GM23338 (cell line): ENCODE results near the gene BIRC7. TPM values are rescaled to one million over a fixed set of nuclear protein-coding genes. Genes with fewer than 3 reads are reported as not detected.

ENCODE experiments used
- ATAC-seq: fragments of 200-7000 bp; cut with Tn5 transposase; 3 replicates; pipeline ENCODE4 v1.9.1; 2020
- DNase-seq: peaks from one replicate; pipeline ENCODE4 v3.0.0-alpha.2; 2015; ENCODE audit warnings: low spot score
- H2AFZ ChIP-seq: fragments of 200-600 bp; sonication (generic); 2 replicates; pipeline ENCODE4 v1.8.0; 2016; ENCODE audit warnings: antibody characterized with exemption, mild to moderate bottlenecking, moderate library complexity
- H3F3A ChIP-seq: fragments of 200-600 bp; sonication (generic); replicated peaks from 2 replicates; pipeline ENCODE4 v1.8.0; 2017; ENCODE audit warnings: antibody characterized with exemption, mixed run types, low read depth
- H3K27ac ChIP-seq: fragments of 200-600 bp; sonication (generic); 2 replicates; pipeline ENCODE4 v1.6.1; 2016; ENCODE audit warnings: low read depth
- H3K27me3 ChIP-seq: fragments of 200-600 bp; sonication (generic); 2 replicates; pipeline ENCODE4 v1.8.0; 2016; ENCODE audit warnings: mild to moderate bottlenecking, mixed run types, moderate library complexity; ENCODE audit not compliant: insufficient read depth
- H3K36me3 ChIP-seq: fragments of 200-600 bp; sonication (generic); 2 replicates; pipeline ENCODE4 v1.8.0; 2016; ENCODE audit warnings: mild to moderate bottlenecking; ENCODE audit not compliant: insufficient read depth
- H3K4me1 ChIP-seq: fragments of 200-600 bp; sonication (generic); 2 replicates; pipeline ENCODE4 v1.8.0; 2016; ENCODE audit warnings: mild to moderate bottlenecking, moderate library complexity; ENCODE audit not compliant: insufficient read depth
- H3K4me2 ChIP-seq: fragments of 200-600 bp; sonication (generic); 2 replicates; pipeline ENCODE4 v1.7.1; 2017; ENCODE audit warnings: mixed run types
- H3K4me3 ChIP-seq: fragments of 200-600 bp; sonication (generic); 2 replicates; pipeline ENCODE4 v1.6.1; 2016; ENCODE audit warnings: mixed run types
- H3K79me2 ChIP-seq: fragments of 200-600 bp; sonication (generic); replicated peaks from 2 replicates; pipeline ENCODE4 v1.8.0; 2017; ENCODE audit warnings: mild to moderate bottlenecking; ENCODE audit not compliant: insufficient read depth
- H3K9me2 ChIP-seq: fragments of 200-600 bp; sonication (generic); 2 replicates; pipeline ENCODE4 v1.8.0; 2017; ENCODE audit not compliant: insufficient read depth
- H4K20me1 ChIP-seq: fragments of 200-600 bp; sonication (generic); replicated peaks from 2 replicates; pipeline ENCODE4 v1.8.0; 2017; ENCODE audit warnings: mild to moderate bottlenecking; ENCODE audit not compliant: insufficient read depth
- H3K27ac Mint-ChIP-seq: 2 replicates; pipeline ENCODE4 v1.8.0; 2020; ENCODE audit warnings: inconsistent platforms, mild to moderate bottlenecking, moderate library complexity, mixed read lengths
- H3K27me3 Mint-ChIP-seq: 3 replicates; pipeline ENCODE4 v1.8.0; 2022; ENCODE audit warnings: low read depth, mild to moderate bottlenecking, moderate library complexity, mixed read lengths, inconsistent platforms; ENCODE audit not compliant: insufficient read depth, poor library complexity
- H3K36me3 Mint-ChIP-seq: 3 replicates; pipeline ENCODE4 v1.8.0; 2021; ENCODE audit warnings: low read depth, mild to moderate bottlenecking, inconsistent platforms, moderate library complexity, mixed read lengths
- H3K4me1 Mint-ChIP-seq: 3 replicates; pipeline ENCODE4 v1.8.0; 2020; ENCODE audit warnings: mild to moderate bottlenecking, inconsistent platforms, mixed read lengths
- H3K4me3 Mint-ChIP-seq: 3 replicates; pipeline ENCODE4 v1.8.0; 2021; ENCODE audit warnings: moderate library complexity, mild to moderate bottlenecking, inconsistent platforms, mixed read lengths
- H3K9me3 Mint-ChIP-seq: 3 replicates; pipeline ENCODE4 v1.8.0; 2020; ENCODE audit warnings: moderate library complexity, mild to moderate bottlenecking, inconsistent platforms, mixed read lengths
- CREB1 ChIP-seq: fragments of 250-450 bp; sonication (Bioruptor Pico); IDR thresholded peaks from 2 replicates; pipeline ENCODE4 v1.5.0; 2020; ENCODE audit warnings: low read depth, mild to moderate bottlenecking, moderate library complexity
- EZH2 ChIP-seq: fragments of 200-600 bp; sonication (generic); IDR thresholded peaks from one replicate; pipeline ENCODE4 v1.8.0; 2017; ENCODE audit warnings: antibody characterized with exemption, mild to moderate bottlenecking, low read depth; ENCODE audit not compliant: unreplicated experiment
- EZH2phosphoT487 ChIP-seq: fragments of 200-600 bp; sonication (generic); IDR thresholded peaks from one replicate; pipeline ENCODE4 v1.8.1; 2018; ENCODE audit warnings: antibody characterized with exemption; ENCODE audit not compliant: unreplicated experiment
- JUNB ChIP-seq: IDR thresholded peaks from one replicate; pipeline ENCODE4 v1.6.1; 2016; ENCODE audit warnings: antibody characterized with exemption; ENCODE audit not compliant: unreplicated experiment
- NANOG ChIP-seq: IDR thresholded peaks from 2 replicates; pipeline ENCODE4 v1.6.1; 2016; ENCODE audit warnings: antibody characterized with exemption, borderline replicate concordance
- POLR2AphosphoS5 ChIP-seq: IDR thresholded peaks from 2 replicates; pipeline ENCODE4 v1.6.1; 2016; ENCODE audit warnings: antibody characterized with exemption, low read depth
- STAT1 ChIP-seq: IDR thresholded peaks from one replicate; pipeline ENCODE4 v1.6.1; 2016; ENCODE audit warnings: antibody characterized with exemption; ENCODE audit not compliant: unreplicated experiment
- ZNF114 ChIP-seq: fragments of 250-450 bp; sonication (Bioruptor Pico); IDR thresholded peaks from 2 replicates; pipeline ENCODE4 v1.5.0; 2020; ENCODE audit warnings: mild to moderate bottlenecking, moderate library complexity
- ZNF331 ChIP-seq: fragments of 250-450 bp; sonication (Bioruptor Pico); IDR thresholded peaks from 2 replicates; pipeline ENCODE4 v1.5.0; 2020; ENCODE audit warnings: low read depth, mild to moderate bottlenecking, moderate library complexity
- polyA plus RNA-seq: library from polyadenylated mRNA; unstranded; fragments of >200 nt; fragmentation: Nextera tagmentation; extraction: Ambion mirVana; gene quantifications from 2 replicates; pipeline ENCODE4 v1.2.1, GENCODE V29; 2016
- total RNA-seq: library from RNA; depleted of rRNA; stranded (reverse); fragments of >200 nt; shearing (Covaris generic); gene quantifications from 2 replicates; pipeline ENCODE4 v1.2.3, GENCODE V29; 2014
- TF ChIP-seq, protein P1 (sequence below): fragments of 250-450 bp; sonication (Bioruptor Pico); IDR thresholded peaks from 2 replicates; pipeline ENCODE4 v1.5.0; 2020; ENCODE audit warnings: mild to moderate bottlenecking, moderate library complexity
- TF ChIP-seq, protein P2 (sequence below): IDR thresholded peaks from one replicate; pipeline ENCODE4 v1.6.1; 2018; ENCODE audit warnings: antibody characterized with exemption; ENCODE audit not compliant: unreplicated experiment
- TF ChIP-seq, protein P3 (sequence below), 2 experiments: fragments of 200-600 bp in 1 of 2; sonication (generic) in 1 of 2; conservative IDR thresholded peaks; 2 replicates each; pipeline versions ENCODE4 v1.5.1 to v1.6.1; 2016 to 2017; ENCODE audit warnings: antibody characterized with exemption in 2 of 2, low read depth in 2 of 2, mild to moderate bottlenecking in 2 of 2, moderate library complexity in 1 of 2

Gene BIRC7
- total and polyA plus RNA-seq, 2 experiments from 2014 or later = 0.16 to 0.24 TPM

DNA sequence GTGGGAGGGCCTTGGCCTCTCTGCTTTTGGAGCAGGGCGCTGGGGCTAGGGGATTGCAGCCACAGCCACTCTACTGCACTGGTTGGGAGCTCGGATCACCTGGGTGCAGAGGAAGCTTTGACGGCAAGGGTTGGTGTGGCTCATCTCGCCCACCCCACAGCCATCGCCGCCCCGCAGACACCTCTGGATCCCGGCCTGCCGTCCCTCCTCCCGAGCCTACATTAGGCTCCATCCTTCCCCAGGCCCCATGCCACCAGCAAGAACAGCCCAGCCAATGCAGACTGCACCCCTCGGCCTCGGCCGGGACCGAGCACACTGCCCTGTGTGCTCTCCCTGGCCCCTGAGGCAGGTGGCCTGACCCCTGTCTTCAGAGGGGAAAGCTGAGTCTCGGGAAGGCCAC, 24.8 kb downstream of the BIRC7 start:
- H3K4me3 Mint-ChIP-seq = no peak overlapping the region
- Histone ChIP-seq H4K20me1 (no peaks in the 10 kb centered on the region), H3K4me1 (no peaks in the 10 kb centered on the region; the same call in 1 of the 2 replicates), H3K4me2 (no peak overlapping the region), H3K9me2 (no peaks in the 10 kb centered on the region), H3K4me3 (no peak overlapping the region), H3K27me3 (peaks cover 7% of the 10 kb centered on the region), H3K27ac (no peak overlapping the region), H3K36me3 (no peaks in the 10 kb centered on the region), H3F3A (no peaks in the 10 kb centered on the region), H3K79me2 (no peaks in the 10 kb centered on the region), H2AFZ (no peak overlapping the region)
- H3K27ac Mint-ChIP-seq = no peak overlapping the region
- H3K4me1 Mint-ChIP-seq = peaks cover 15% of the 10 kb centered on the region
- H3K36me3 Mint-ChIP-seq = no peaks in the 10 kb centered on the region; the same call in 2 of the 3 replicates
- no peaks in the 10 kb centered on the region for H3K9me3 Mint-ChIP-seq
- DNase-seq (no peak), ATAC-seq (no peak)
- peaks cover 40% of the 10 kb centered on the region for H3K27me3 Mint-ChIP-seq
- no peak for TF ChIP-seq JUNB
- TF ChIP-seq, protein P1, sequence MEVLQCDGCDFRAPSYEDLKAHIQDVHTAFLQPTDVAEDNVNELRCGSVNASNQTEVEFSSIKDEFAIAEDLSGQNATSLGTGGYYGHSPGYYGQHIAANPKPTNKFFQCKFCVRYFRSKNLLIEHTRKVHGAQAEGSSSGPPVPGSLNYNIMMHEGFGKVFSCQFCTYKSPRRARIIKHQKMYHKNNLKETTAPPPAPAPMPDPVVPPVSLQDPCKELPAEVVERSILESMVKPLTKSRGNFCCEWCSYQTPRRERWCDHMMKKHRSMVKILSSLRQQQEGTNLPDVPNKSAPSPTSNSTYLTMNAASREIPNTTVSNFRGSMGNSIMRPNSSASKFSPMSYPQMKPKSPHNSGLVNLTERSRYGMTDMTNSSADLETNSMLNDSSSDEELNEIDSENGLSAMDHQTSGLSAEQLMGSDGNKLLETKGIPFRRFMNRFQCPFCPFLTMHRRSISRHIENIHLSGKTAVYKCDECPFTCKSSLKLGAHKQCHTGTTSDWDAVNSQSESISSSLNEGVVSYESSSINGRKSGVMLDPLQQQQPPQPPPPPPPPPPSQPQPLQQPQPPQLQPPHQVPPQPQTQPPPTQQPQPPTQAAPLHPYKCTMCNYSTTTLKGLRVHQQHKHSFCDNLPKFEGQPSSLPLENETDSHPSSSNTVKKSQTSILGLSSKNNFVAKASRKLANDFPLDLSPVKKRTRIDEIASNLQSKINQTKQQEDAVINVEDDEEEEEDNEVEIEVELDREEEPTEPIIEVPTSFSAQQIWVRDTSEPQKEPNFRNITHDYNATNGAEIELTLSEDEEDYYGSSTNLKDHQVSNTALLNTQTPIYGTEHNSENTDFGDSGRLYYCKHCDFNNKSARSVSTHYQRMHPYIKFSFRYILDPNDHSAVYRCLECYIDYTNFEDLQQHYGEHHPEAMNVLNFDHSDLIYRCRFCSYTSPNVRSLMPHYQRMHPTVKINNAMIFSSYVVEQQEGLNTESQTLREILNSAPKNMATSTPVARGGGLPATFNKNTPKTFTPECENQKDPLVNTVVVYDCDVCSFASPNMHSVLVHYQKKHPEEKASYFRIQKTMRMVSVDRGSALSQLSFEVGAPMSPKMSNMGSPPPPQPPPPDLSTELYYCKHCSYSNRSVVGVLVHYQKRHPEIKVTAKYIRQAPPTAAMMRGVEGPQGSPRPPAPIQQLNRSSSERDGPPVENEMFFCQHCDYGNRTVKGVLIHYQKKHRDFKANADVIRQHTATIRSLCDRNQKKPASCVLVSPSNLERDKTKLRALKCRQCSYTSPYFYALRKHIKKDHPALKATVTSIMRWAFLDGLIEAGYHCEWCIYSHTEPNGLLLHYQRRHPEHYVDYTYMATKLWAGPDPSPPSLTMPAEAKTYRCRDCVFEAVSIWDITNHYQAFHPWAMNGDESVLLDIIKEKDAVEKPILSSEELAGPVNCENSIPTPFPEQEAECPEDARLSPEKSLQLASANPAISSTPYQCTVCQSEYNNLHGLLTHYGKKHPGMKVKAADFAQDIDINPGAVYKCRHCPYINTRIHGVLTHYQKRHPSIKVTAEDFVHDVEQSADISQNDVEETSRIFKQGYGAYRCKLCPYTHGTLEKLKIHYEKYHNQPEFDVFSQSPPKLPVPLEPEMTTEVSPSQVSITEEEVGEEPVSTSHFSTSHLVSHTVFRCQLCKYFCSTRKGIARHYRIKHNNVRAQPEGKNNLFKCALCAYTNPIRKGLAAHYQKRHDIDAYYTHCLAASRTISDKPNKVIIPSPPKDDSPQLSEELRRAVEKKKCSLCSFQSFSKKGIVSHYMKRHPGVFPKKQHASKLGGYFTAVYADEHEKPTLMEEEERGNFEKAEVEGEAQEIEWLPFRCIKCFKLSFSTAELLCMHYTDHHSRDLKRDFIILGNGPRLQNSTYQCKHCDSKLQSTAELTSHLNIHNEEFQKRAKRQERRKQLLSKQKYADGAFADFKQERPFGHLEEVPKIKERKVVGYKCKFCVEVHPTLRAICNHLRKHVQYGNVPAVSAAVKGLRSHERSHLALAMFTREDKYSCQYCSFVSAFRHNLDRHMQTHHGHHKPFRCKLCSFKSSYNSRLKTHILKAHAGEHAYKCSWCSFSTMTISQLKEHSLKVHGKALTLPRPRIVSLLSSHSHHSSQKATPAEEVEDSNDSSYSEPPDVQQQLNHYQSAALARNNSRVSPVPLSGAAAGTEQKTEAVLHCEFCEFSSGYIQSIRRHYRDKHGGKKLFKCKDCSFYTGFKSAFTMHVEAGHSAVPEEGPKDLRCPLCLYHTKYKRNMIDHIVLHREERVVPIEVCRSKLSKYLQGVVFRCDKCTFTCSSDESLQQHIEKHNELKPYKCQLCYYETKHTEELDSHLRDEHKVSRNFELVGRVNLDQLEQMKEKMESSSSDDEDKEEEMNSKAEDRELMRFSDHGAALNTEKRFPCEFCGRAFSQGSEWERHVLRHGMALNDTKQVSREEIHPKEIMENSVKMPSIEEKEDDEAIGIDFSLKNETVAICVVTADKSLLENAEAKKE (CRISPR knock-in tag) = no peak
- TF ChIP-seq NANOG = no peak
- no peak for TF ChIP-seq CREB1 (CRISPR knock-in tag)
- TF ChIP-seq STAT1 = no peak
- TF ChIP-seq ZNF114 = no peak
- no peak for TF ChIP-seq ZNF331 (CRISPR knock-in tag)
- no peak for TF ChIP-seq EZH2phosphoT487
- TF ChIP-seq, protein P2, sequence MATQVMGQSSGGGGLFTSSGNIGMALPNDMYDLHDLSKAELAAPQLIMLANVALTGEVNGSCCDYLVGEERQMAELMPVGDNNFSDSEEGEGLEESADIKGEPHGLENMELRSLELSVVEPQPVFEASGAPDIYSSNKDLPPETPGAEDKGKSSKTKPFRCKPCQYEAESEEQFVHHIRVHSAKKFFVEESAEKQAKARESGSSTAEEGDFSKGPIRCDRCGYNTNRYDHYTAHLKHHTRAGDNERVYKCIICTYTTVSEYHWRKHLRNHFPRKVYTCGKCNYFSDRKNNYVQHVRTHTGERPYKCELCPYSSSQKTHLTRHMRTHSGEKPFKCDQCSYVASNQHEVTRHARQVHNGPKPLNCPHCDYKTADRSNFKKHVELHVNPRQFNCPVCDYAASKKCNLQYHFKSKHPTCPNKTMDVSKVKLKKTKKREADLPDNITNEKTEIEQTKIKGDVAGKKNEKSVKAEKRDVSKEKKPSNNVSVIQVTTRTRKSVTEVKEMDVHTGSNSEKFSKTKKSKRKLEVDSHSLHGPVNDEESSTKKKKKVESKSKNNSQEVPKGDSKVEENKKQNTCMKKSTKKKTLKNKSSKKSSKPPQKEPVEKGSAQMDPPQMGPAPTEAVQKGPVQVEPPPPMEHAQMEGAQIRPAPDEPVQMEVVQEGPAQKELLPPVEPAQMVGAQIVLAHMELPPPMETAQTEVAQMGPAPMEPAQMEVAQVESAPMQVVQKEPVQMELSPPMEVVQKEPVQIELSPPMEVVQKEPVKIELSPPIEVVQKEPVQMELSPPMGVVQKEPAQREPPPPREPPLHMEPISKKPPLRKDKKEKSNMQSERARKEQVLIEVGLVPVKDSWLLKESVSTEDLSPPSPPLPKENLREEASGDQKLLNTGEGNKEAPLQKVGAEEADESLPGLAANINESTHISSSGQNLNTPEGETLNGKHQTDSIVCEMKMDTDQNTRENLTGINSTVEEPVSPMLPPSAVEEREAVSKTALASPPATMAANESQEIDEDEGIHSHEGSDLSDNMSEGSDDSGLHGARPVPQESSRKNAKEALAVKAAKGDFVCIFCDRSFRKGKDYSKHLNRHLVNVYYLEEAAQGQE = no peak
- no peak for TF ChIP-seq EZH2
- TF ChIP-seq POLR2AphosphoS5 = no peak
- TF ChIP-seq, protein P3, sequence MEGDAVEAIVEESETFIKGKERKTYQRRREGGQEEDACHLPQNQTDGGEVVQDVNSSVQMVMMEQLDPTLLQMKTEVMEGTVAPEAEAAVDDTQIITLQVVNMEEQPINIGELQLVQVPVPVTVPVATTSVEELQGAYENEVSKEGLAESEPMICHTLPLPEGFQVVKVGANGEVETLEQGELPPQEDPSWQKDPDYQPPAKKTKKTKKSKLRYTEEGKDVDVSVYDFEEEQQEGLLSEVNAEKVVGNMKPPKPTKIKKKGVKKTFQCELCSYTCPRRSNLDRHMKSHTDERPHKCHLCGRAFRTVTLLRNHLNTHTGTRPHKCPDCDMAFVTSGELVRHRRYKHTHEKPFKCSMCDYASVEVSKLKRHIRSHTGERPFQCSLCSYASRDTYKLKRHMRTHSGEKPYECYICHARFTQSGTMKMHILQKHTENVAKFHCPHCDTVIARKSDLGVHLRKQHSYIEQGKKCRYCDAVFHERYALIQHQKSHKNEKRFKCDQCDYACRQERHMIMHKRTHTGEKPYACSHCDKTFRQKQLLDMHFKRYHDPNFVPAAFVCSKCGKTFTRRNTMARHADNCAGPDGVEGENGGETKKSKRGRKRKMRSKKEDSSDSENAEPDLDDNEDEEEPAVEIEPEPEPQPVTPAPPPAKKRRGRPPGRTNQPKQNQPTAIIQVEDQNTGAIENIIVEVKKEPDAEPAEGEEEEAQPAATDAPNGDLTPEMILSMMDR (conservative IDR thresholded peaks at IDR 0.05; ENCODE audit: low read depth in 2 of 2) = no peak
